ENCODE results near the gene DENND6B. TPM values are rescaled to one million over a fixed set of nuclear protein-coding genes. Genes with fewer than 3 reads are reported as not detected.

DENND6B gene
- total RNA-seq, 4 donors from 2014 or later: 8.6 to 13.1 (median 11.7) TPM

DNA sequence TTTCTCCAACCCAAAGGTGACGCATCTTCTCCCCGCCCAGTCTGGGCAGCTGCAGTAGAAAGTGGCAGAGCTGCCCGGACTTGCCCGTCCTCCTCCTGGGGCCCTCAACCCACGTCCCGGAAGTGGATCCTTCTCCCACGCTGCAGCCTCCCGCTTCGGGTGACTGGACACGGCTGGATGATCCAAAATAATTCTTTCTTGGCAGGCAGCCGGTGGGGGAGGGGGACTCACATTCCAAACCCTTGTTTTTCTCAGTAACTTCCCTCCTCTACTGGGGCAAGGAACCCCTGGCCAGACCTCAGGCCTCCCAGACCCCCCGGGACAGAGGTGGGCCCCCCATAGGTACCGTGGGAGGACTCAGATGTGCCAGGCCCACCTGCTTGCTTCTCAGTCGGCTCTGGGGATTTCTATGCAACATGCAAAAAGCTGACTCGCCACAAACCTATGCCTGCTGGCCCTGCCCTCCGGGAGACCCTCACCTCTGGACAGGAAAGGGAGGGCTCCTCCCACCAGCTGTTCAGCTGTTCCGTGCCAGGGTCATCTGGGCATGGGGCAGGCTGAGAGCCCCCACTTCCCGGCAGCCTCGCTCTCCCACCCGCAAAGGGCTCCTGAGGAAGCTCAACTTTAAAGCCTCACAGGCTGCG is 20.8 kb downstream of the DENND6B start:
- H3K9me3 ChIP-seq: no peaks in the 10 kb centered on the region
- H3K27ac ChIP-seq: peak overlapping the region; percentile 86 to 97 (median 89)
- H3K36me3 ChIP-seq: peaks cover 0 to 2% (median 0%) of the 10 kb centered on the region in 3 donors
- TF ChIP-seq EP300 (IDR thresholded peaks at IDR 0.05): peak in 1 of 2 donors; percentile 55
- TF ChIP-seq, protein P1, sequence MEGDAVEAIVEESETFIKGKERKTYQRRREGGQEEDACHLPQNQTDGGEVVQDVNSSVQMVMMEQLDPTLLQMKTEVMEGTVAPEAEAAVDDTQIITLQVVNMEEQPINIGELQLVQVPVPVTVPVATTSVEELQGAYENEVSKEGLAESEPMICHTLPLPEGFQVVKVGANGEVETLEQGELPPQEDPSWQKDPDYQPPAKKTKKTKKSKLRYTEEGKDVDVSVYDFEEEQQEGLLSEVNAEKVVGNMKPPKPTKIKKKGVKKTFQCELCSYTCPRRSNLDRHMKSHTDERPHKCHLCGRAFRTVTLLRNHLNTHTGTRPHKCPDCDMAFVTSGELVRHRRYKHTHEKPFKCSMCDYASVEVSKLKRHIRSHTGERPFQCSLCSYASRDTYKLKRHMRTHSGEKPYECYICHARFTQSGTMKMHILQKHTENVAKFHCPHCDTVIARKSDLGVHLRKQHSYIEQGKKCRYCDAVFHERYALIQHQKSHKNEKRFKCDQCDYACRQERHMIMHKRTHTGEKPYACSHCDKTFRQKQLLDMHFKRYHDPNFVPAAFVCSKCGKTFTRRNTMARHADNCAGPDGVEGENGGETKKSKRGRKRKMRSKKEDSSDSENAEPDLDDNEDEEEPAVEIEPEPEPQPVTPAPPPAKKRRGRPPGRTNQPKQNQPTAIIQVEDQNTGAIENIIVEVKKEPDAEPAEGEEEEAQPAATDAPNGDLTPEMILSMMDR (IDR thresholded peaks at IDR 0.05): no peak
- peak in 1 of 2 donors; percentile 21 for TF ChIP-seq POLR2A (IDR thresholded peaks at IDR 0.05)
- 0% methylated on average over 18 to 20 of the region's 21 CpGs for WGBS, 2 donors
- no peaks in the 10 kb centered on the region for H3K27me3 ChIP-seq
- H3K4me3 ChIP-seq: peak overlapping the region; percentile 62 to 95 (median 82)
- peak; percentile 53 to 59 for DNase-seq (ENCODE audit: low spot score in 2 of 2)
- peaks cover 8 to 76% (median 70%) of the 10 kb centered on the region in 4 donors for H3K4me1 ChIP-seq

DNA sequence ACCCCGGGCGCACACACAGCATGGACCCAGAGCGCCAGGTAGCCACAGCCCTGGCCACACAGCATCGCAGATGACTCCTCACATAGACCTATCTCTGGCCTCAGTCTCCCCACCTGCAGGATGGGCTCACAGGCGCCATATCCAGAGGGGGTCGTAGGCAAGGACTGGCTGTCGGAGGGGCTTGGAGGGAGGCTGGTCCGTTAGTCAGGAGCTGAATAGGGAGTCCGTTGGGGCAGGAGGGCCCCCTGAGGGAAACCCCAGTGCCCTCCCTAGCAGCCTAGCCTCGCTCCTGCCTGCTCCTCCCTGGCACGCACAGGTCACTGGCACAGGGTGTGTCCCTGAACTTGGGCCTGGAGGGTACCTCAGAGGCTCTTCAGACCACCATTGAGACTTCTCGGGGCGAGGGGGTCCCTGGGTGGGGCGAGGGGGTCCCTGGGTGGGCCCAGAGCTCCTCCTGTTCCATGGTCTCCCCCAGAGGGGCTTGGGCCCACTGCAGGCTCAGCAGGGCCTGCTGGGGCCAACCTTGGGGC is 21.4 kb downstream of the DENND6B start:
- Histone ChIP-seq H3K36me3 (no peaks in the 10 kb centered on the region), H3K4me1 (peaks cover 8 to 82% (median 75%) of the 10 kb centered on the region in 4 donors), H3K27me3 (no peaks in the 10 kb centered on the region), H3K27ac (peak overlapping the region; percentile 86 to 97 (median 89)), H3K4me3 (peak overlapping the region; percentile 62 to 95 (median 82)), H3K9me3 (no peaks in the 10 kb centered on the region)
- no peak for DNase-seq (ENCODE audit: low spot score in 2 of 2)
- WGBS, 2 donors: 45 to 51% methylated on average over 7 to 11 of the region's 14 CpGs
- TF ChIP-seq EP300 (IDR thresholded peaks at IDR 0.05) (no peak), POLR2A (IDR thresholded peaks at IDR 0.05) (no peak)
- TF ChIP-seq, protein P1 (IDR thresholded peaks at IDR 0.05): no peak

DNA sequence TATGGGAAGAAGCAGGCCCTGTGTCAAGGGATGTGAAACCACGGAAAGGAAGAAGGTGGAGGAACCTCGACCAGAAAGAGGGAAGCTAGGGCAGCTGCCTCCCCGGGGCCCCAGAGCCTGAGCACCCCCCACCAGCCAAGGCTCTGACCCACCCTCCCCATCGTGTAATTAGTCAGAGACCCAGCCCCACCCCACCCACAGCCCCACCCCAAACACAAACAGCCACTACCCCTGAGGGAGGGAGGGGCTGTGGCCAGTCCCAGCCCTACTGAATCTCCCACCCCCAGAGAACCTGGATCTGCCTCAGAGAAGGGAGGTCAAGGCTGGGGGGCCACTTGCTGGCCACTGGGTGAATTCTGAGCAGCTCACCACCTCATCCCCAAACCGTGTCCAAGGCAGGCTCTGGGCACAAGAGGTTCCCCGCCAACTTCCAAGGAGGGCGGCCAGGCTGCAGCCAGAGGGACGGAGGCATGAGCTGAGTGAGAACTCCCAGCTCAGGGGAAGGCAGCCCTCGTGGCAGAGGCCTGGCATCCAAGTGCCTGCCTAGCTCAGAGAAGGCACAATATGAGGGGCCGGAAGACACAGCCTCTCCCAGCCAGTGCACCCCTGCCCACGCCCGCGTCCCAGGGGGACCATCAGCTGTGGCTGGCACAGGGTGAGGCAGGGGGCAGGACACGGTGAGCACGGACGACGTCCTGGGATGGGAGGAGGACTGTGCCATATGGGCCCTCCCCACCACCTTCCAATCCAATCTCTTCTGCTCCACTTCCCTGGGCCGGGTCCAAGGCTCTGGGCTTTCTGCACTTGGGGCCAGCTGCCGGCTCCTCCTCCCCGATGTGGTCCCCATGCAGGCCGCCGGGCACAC is 22.1 kb downstream of the DENND6B start:
- Histone ChIP-seq H3K4me3 (peak overlapping the region; percentile 62 to 95 (median 82)), H3K36me3 (no peaks in the 10 kb centered on the region), H3K9me3 (no peaks in the 10 kb centered on the region), H3K27ac (peak overlapping the region; percentile 86 to 97 (median 89)), H3K4me1 (peaks cover 8 to 87% (median 82%) of the 10 kb centered on the region in 4 donors), H3K27me3 (no peaks in the 10 kb centered on the region)
- WGBS, 2 donors: 29 to 31% methylated on average over 17 to 18 of the region's 22 CpGs
- TF ChIP-seq, protein P1 (IDR thresholded peaks at IDR 0.05): no peak
- no peak for TF ChIP-seq POLR2A (IDR thresholded peaks at IDR 0.05)
- TF ChIP-seq EP300 (IDR thresholded peaks at IDR 0.05): no peak
- DNase-seq (ENCODE audit: low spot score in 2 of 2): no peak

DNA sequence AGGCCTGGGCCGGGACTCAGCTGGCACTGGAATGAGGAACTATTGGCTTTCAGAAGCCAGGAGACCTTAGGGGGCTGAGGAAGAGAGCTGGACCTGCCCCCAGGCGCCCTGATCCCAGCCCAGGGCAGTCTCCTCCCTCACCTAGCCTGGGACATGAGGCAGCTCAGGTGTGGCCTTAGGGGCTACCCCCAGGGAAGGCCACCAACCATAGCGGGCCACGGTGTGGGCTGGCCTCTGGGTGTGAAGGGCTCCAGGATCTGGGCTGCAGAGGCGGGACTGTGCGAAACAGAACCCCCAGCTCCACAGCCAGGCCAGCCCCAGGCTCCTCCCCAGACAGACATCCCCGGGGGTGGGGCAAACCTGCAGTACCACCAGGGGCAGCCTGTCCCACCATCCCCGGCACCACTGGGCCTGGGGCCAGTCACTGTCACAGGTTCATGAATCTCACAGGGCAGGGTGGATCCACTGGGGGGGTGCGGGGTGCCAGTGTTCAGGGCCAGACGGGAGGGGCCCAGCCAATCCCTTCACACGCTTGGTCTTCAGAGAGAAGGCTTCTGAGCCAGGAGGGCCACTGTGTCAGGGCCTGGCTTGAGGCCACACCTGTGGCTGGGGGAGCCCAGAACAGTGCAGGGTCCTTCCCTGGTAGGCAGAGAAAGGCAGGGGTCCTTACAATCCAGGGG is 22.8 kb downstream of the DENND6B start:
- peak overlapping the region in 1 of 4 donors; percentile 13 for H3K4me3 ChIP-seq
- H3K9me3 ChIP-seq: no peaks in the 10 kb centered on the region
- H3K36me3 ChIP-seq: no peaks in the 10 kb centered on the region
- H3K27me3 ChIP-seq: no peaks in the 10 kb centered on the region
- no peak for DNase-seq (ENCODE audit: low spot score in 2 of 2)
- no peak for TF ChIP-seq EP300 (IDR thresholded peaks at IDR 0.05)
- no peak for TF ChIP-seq POLR2A (IDR thresholded peaks at IDR 0.05)
- 22 to 45% methylated on average over 5 to 8 of the region's 11 CpGs for WGBS, 2 donors
- H3K4me1 ChIP-seq: peaks cover 8 to 87% (median 84%) of the 10 kb centered on the region in 4 donors
- H3K27ac ChIP-seq: peak overlapping the region; percentile 44 to 97 (median 89)

DNA sequence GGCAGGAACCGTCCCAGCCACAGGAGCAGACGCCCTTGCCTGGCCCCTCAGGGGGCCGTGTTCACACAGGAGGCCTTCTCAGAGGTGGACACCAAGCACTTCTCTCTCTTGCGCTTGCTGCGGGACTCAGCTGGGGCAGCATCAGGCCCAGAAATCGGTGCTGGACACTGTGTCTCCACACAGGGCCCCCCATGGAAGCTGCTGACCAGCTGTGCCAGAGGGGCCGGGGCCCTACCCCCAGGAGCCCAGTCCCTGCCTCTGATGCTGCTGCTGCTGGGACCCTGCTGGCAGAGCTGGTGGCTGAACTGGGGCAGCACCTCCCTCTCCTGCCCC is 23.3 kb downstream of the DENND6B start:
- no peaks in the 10 kb centered on the region for H3K36me3 ChIP-seq
- no peak for TF ChIP-seq EP300 (IDR thresholded peaks at IDR 0.05)
- no peak for TF ChIP-seq POLR2A (IDR thresholded peaks at IDR 0.05)
- TF ChIP-seq, protein P1 (IDR thresholded peaks at IDR 0.05): no peak
- no peaks in the 10 kb centered on the region for H3K9me3 ChIP-seq
- DNase-seq (ENCODE audit: low spot score in 2 of 2): no peak
- 35 to 49% methylated on average over 5 of the region's 7 CpGs for WGBS, 2 donors
- no peaks in the 10 kb centered on the region for H3K27me3 ChIP-seq
- peak overlapping the region; percentile 44 to 97 (median 89) for H3K27ac ChIP-seq
- H3K4me1 ChIP-seq: peaks cover 8 to 87% (median 84%) of the 10 kb centered on the region in 4 donors
- H3K4me3 ChIP-seq: peak overlapping the region in 1 of 4 donors; percentile 13
